ENCODE data around the gene PIK3CD. TPM values are rescaled to one million over a fixed set of nuclear protein-coding genes. Genes with fewer than 3 reads are reported as not detected.
"Not testable (repeated sequence)": the region's sequence is repeated elsewhere in the genome, so short reads cannot be mapped to it uniquely, and the experiment has no call there.

Gene PIK3CD
- total and polyA plus RNA-seq, 2 experiments from 2014 or later, result 1.2 to 1.3 TPM

- Histone ChIP-seq H3K4me3 (no peak overlapping the region), H2AFZ (no peak overlapping the region), H4K20me1 (ENCODE audit: insufficient read depth, poor library complexity, severe bottlenecking) (no peaks in the 10 kb centered on the region), H3K4me2 (no peak overlapping the region), H3K4me1 (ENCODE audit: insufficient read depth) (no peaks in the 10 kb centered on the region), H3K79me2 (no peaks in the 10 kb centered on the region), H3K9me2 (replicated peaks; ENCODE audit: insufficient read depth) (no peaks in the 10 kb centered on the region), H3K27ac (no peak overlapping the region), H3K27me3 (no peaks in the 10 kb centered on the region), H3K9me3 (ENCODE audit: low read depth) (no peaks in the 10 kb centered on the region), H3K36me3 (replicated peaks; ENCODE audit: insufficient read depth, low read depth) (no peaks in the 10 kb centered on the region)
- DNase-seq (ENCODE audit: low spot score), result no peak
- WGBS (ENCODE audit: low lambda C conversion rate, missing lambda C conversion rate), result 92% methylated on average over 18 of the region's 18 CpGs
- no peak for TF ChIP-seq EZH2phosphoT487 (IDR thresholded peaks at IDR 0.05; ENCODE audit: low read depth, severe bottlenecking, unreplicated experiment)
- TF ChIP-seq CTCF (IDR thresholded peaks at IDR 0.05; ENCODE audit: poor library complexity), result no peak
- TF ChIP-seq EZH2 (IDR thresholded peaks at IDR 0.05; ENCODE audit: borderline replicate concordance), result no peak
Observed at GRCh38 chr1:9618909-9619679, 32.4 kb upstream of the PIK3CD start.

- Histone ChIP-seq H3K4me3 (no peak overlapping the region), H3K27ac (no peak overlapping the region), H3K4me1 (ENCODE audit: insufficient read depth) (no peaks in the 10 kb centered on the region), H3K9me2 (replicated peaks; ENCODE audit: insufficient read depth) (no peaks in the 10 kb centered on the region), H2AFZ (no peak overlapping the region), H3K36me3 (replicated peaks; ENCODE audit: insufficient read depth, low read depth) (no peaks in the 10 kb centered on the region), H3K4me2 (no peak overlapping the region), H4K20me1 (ENCODE audit: insufficient read depth, poor library complexity, severe bottlenecking) (no peaks in the 10 kb centered on the region), H3K79me2 (no peaks in the 10 kb centered on the region), H3K27me3 (no peaks in the 10 kb centered on the region), H3K9me3 (ENCODE audit: low read depth) (no peaks in the 10 kb centered on the region)
- TF ChIP-seq CTCF (IDR thresholded peaks at IDR 0.05; ENCODE audit: poor library complexity), result no peak
- TF ChIP-seq EZH2 (IDR thresholded peaks at IDR 0.05; ENCODE audit: borderline replicate concordance), result no peak
- no peak for TF ChIP-seq EZH2phosphoT487 (IDR thresholded peaks at IDR 0.05; ENCODE audit: low read depth, severe bottlenecking, unreplicated experiment)
- no peak for DNase-seq (ENCODE audit: low spot score)
Observed at GRCh38 chr1:9621032-9621431, 30.5 kb upstream of the PIK3CD start.

DNA sequence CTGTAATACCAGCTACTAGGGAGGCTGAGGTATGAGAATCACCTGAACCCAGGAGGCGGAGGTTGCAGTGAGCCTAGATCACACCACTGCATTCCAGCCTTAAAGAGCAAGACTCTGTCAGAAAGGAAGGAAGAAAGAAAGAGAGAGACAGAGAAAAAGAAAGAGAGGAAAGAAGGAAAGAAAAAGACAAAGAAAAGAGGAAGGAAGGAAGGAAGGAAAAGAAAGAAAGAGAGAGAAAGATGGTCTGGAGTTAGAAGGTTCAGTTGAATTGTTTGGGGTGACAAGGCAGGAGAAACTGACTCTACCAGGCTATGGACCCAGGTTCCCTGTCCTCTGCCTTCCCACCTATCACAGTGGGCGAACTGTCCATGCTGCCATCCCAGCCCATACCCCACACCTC is 27.4 kb upstream of the PIK3CD start:
- no peak overlapping the region for H3K4me2 ChIP-seq
- no peaks in the 10 kb centered on the region for H3K9me3 ChIP-seq (ENCODE audit: low read depth)
- no peaks in the 10 kb centered on the region for H3K36me3 ChIP-seq (replicated peaks; ENCODE audit: insufficient read depth, low read depth)
- no peaks in the 10 kb centered on the region for H3K9me2 ChIP-seq (replicated peaks; ENCODE audit: insufficient read depth)
- H3K4me1 ChIP-seq (ENCODE audit: insufficient read depth), result no peaks in the 10 kb centered on the region
- H2AFZ ChIP-seq, result no peak overlapping the region
- H3K27me3 ChIP-seq, result no peaks in the 10 kb centered on the region
- no peaks in the 10 kb centered on the region for H4K20me1 ChIP-seq (ENCODE audit: insufficient read depth, poor library complexity, severe bottlenecking)
- TF ChIP-seq EZH2 (IDR thresholded peaks at IDR 0.05; ENCODE audit: borderline replicate concordance) (no peak), EZH2phosphoT487 (IDR thresholded peaks at IDR 0.05; ENCODE audit: low read depth, severe bottlenecking, unreplicated experiment) (no peak), CTCF (IDR thresholded peaks at IDR 0.05; ENCODE audit: poor library complexity) (no peak)
- H3K27ac ChIP-seq, result no peak overlapping the region
- DNase-seq (ENCODE audit: low spot score), result no peak
- H3K4me3 ChIP-seq, result no peak overlapping the region
- no peaks in the 10 kb centered on the region for H3K79me2 ChIP-seq
- WGBS (ENCODE audit: low lambda C conversion rate, missing lambda C conversion rate), result 85% methylated on average over 2 of the region's 2 CpGs

GRCh38 chr1:9625030-9625429 is 26.5 kb upstream of the PIK3CD start:
- not testable (repeated sequence) for H4K20me1 ChIP-seq (ENCODE audit: insufficient read depth, poor library complexity, severe bottlenecking); H3K36me3 ChIP-seq (replicated peaks; ENCODE audit: insufficient read depth, low read depth); H3K27me3 ChIP-seq; H3K9me3 ChIP-seq (ENCODE audit: low read depth); H3K4me3 ChIP-seq; H3K79me2 ChIP-seq; H3K4me1 ChIP-seq (ENCODE audit: insufficient read depth); DNase-seq (ENCODE audit: low spot score); H2AFZ ChIP-seq; H3K9me2 ChIP-seq (replicated peaks; ENCODE audit: insufficient read depth); H3K27ac ChIP-seq; H3K4me2 ChIP-seq
- 100% methylated on average over 3 of the region's 3 CpGs for WGBS (ENCODE audit: low lambda C conversion rate, missing lambda C conversion rate)
